Stomach (tissue), 4 donors: Measurements from ENCODE around the gene SULF2.

Experiments
- CTCF ChIP-seq, 7 experiments: fragments of 450-650 bp in 4 of 7; fragments of 200-600 bp in 3 of 7; sonication (generic) in 3 of 7; IDR thresholded peaks; one replicate each; pipeline ENCODE4 v1.5.1; 2016 to 2019; ENCODE audit warnings: antibody characterized with exemption in 7 of 7, control low read depth in 2 of 7, mild to moderate bottlenecking in 1 of 7
- EP300 ChIP-seq: sonication (generic); formaldehyde crosslinking; IDR thresholded peaks from one replicate; pipeline ENCODE4 v1.6.1; 2017; ENCODE audit warnings: antibody characterized with exemption
- POLR2A ChIP-seq, 4 donors: fragments of 450-650 bp; IDR thresholded peaks; one replicate each; pipeline ENCODE4 v1.6.1; 2016; ENCODE audit warnings: antibody characterized with exemption in 4 of 4, control low read depth in 2 of 4, mild to moderate bottlenecking in 1 of 4, moderate library complexity in 1 of 4
- POLR2AphosphoS5 ChIP-seq, 3 donors: sonication (generic); formaldehyde crosslinking; IDR thresholded peaks; one replicate each; pipeline ENCODE4 v1.6.1; 2016; ENCODE audit warnings: antibody characterized with exemption in 3 of 3

- TF ChIP-seq CTCF (IDR thresholded peaks at IDR 0.05) = no peak
- TF ChIP-seq POLR2AphosphoS5 (IDR thresholded peaks at IDR 0.05) = no peak
- no peak for TF ChIP-seq POLR2A (IDR thresholded peaks at IDR 0.05)
- TF ChIP-seq EP300 = no peak
These were observed 43.3 kb downstream of the SULF2 start for GRCh38 chr20:47741669-47742608.
